Measurements from ENCODE around the gene SLC22A1. TPM values are rescaled to one million over a fixed set of nuclear protein-coding genes. Genes with fewer than 3 reads are reported as not detected.

The SLC22A1 gene
- total and polyA plus RNA-seq, 10 of the 15 experiments (the other 5 are each of a cell fraction or from before 2014, with no cell fraction given) = 0.09 to 0.28 (median 0.15) TPM; not detected in 3

DNA sequence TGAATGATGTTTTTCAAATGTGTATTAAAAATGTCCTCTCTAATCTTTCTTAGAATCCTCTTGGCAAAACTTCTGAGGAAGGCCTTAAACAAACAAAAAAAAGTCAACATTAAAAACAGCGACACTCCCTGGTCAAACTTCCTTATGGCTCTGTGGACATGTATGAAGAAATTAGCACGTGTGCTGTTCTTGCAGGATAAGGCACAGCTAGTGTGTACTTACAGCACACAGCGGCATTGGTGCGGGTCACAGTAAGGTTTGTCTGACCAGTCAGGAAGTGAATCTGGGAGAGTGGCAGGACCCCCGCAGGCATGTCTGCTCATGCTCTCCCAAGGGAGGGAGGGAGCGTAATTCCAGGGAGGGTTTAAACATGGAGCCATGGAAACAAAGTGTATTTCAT is 38.8 kb downstream of the SLC22A1 start:
- H3K79me2 ChIP-seq (ENCODE audit: control insufficient read depth, insufficient read depth, low read length) = no peaks in the 10 kb centered on the region
- no peak overlapping the region for H3K9ac ChIP-seq (ENCODE audit: control insufficient read depth, insufficient read depth, low read length)
- H3K9me3 ChIP-seq (replicated peaks; ENCODE audit: control insufficient read depth, insufficient read depth, low read length) = no peaks in the 10 kb centered on the region
- H3K4me3 ChIP-seq = no peak overlapping the region
- SMC1A ChIA-PET (ENCODE audit: uncharacterized antibody, unreplicated experiment) = no interaction called here
- POLR2A ChIA-PET = no interaction called here
- no peaks in the 10 kb centered on the region for H4K20me1 ChIP-seq (ENCODE audit: control insufficient read depth, insufficient read depth)
- H3K27ac ChIP-seq (ENCODE audit: control insufficient read depth, insufficient read depth) = no peak overlapping the region
- H2AFZ ChIP-seq (ENCODE audit: control insufficient read depth, low read depth, low read length) = no peak overlapping the region
- RAD21 ChIA-PET (ENCODE audit: unreplicated experiment) = no interaction called here
- WGBS (ENCODE audit: insufficient coverage, insufficient replicate concordance, low lambda C conversion rate, missing lambda C conversion rate) = 55% methylated on average over 6 of the region's 6 CpGs
- no peak for DNase-seq (ENCODE audit: low read depth, low spot score)
- no peaks in the 10 kb centered on the region for H3K27me3 ChIP-seq (replicated peaks in 1 of 2; ENCODE audit: control insufficient read depth in 2 of 2, insufficient read depth in 2 of 2, low read length in 1 of 2)
- no peak for FAIRE-seq
- no TSS peak for BruUV-seq (replicated peaks)
- H3K4me1 ChIP-seq (ENCODE audit: control insufficient read depth, insufficient read depth, low read length) = no peaks in the 10 kb centered on the region
- intact Hi-C loops (cut with micrococcal nuclease; ENCODE audit: unreplicated experiment) (no loop called here), in situ Hi-C loops (cut with MboI) (no loop called here)
- no peak for ATAC-seq
- no peak overlapping the region for H3K4me2 ChIP-seq (ENCODE audit: control insufficient read depth, insufficient read depth)
- CTCF ChIA-PET = no interaction called here
- TF ChIP-seq ZNF217 (IDR thresholded peaks at IDR 0.05) (no peak), EZH2 (IDR thresholded peaks at IDR 0.05; ENCODE audit: borderline replicate concordance, control insufficient read depth, low read depth, low read length) (no peak), BRCA1 (IDR thresholded peaks at IDR 0.05; ENCODE audit: low read depth, low read length) (no peak), SREBF1 (IDR thresholded peaks at IDR 0.05; ENCODE audit: low read length) (no peak), RCOR1 (conservative IDR thresholded peaks at IDR 0.05; ENCODE audit: low read depth, low read length) (no peak), ZNF384 (IDR thresholded peaks at IDR 0.05; ENCODE audit: borderline replicate concordance, low read depth, low read length) (no peak), MEF2B (IDR thresholded peaks at IDR 0.05; ENCODE audit: partially characterized antibody, poor library complexity, severe bottlenecking) (no peak), EP300 (IDR thresholded peaks at IDR 0.05; ENCODE audit: borderline replicate concordance in 1 of 2, control insufficient read depth in 1 of 2, low read depth in 2 of 2, low read length in 2 of 2) (no peak), POLR2AphosphoS2 (IDR thresholded peaks at IDR 0.05; ENCODE audit: low read depth, low read length) (no peak), ZSCAN29 (IDR thresholded peaks at IDR 0.05) (no peak), ZBED1 (IDR thresholded peaks at IDR 0.05; ENCODE audit: borderline replicate concordance) (no peak), ZZZ3 (IDR thresholded peaks at IDR 0.05; ENCODE audit: control insufficient read depth, insufficient read length, low read depth) (no peak), CHD2 (IDR thresholded peaks at IDR 0.05; ENCODE audit: borderline replicate concordance, low read depth, low read length) (no peak), NR2C2 (IDR thresholded peaks at IDR 0.05; ENCODE audit: borderline replicate concordance, control insufficient read depth, insufficient read length, low read depth) (no peak), HDAC2 (IDR thresholded peaks at IDR 0.05) (no peak)
- H3K36me3 ChIP-seq (ENCODE audit: control insufficient read depth in 2 of 2, insufficient read depth in 2 of 2, low read length in 1 of 2) = no peaks in the 10 kb centered on the region

All from GM12878 (cell line).